ENCODE results near the gene NBDY. TPM values are rescaled to one million over a fixed set of nuclear protein-coding genes. Genes with fewer than 3 reads are reported as not detected.

NBDY gene
- total and polyA plus RNA-seq, 2 of the 13 experiments (the other 11 are each of a cell fraction or from before 2014, with no cell fraction given) = 1.4 to 1.7 TPM

GRCh38 chrX:56762707-56763555 is 33.9 kb downstream of the NBDY start:
- Histone ChIP-seq H3K79me2 (ENCODE audit: insufficient read depth, low read length) (no peaks in the 10 kb centered on the region), H3K4me2 (ENCODE audit: low read depth, low read length) (no peak overlapping the region), H3K9ac (ENCODE audit: insufficient read depth, low read depth, low read length) (no peak overlapping the region), H3K4me1 (ENCODE audit: insufficient read depth, low read length) (peaks cover 9% of the 10 kb centered on the region), H3K36me3 (replicated peaks in 1 of 2; ENCODE audit: control insufficient read depth in 1 of 2, insufficient read depth in 2 of 2, low read length in 2 of 2) (no peaks in the 10 kb centered on the region), H2AFZ (ENCODE audit: low read length) (no peak overlapping the region), H4K20me1 (ENCODE audit: insufficient read depth, low read length) (no peaks in the 10 kb centered on the region), H3K27me3 (ENCODE audit: control insufficient read depth in 1 of 2, insufficient read depth in 2 of 2, low read length in 2 of 2) (no peaks in the 10 kb centered on the region), H3K9me3 (ENCODE audit: low read length) (no peaks in the 10 kb centered on the region), H3K27ac (ENCODE audit: extremely low read length, insufficient read depth, low read length) (no peak overlapping the region), H3K4me3 (replicated peaks in 1 of 3; ENCODE audit: insufficient read depth in 1 of 3, low read depth in 2 of 3, low read length in 3 of 3) (no peak overlapping the region)
- in situ Hi-C loops (cut with HindIII; ENCODE audit: extremely low pct_ligation_motif_present, low pct_unique_long_range_greater_than_20kb) (no loop called here), intact Hi-C loops (cut with micrococcal nuclease; ENCODE audit: unreplicated experiment) (loop anchor here (10.0 kb wide), 1 partner anchor 392 kb away; no protein-coding TSS in a partner anchor)
- CTCF ChIA-PET (ENCODE audit: low intra/inter-chr PET ratio, low total read pairs) = no interaction called here
- FAIRE-seq (no peak), ATAC-seq (no peak), DNase-seq (ENCODE audit: low spot score) (no peak)
- 40% methylated on average over 1 of the region's 6 CpGs for WGBS (ENCODE audit: low lambda C conversion rate)
- POLR2A ChIA-PET = no interaction called here
- no TSS peak for BruUV-seq (replicated peaks)
- TF ChIP-seq FOXC1 (CRISPR knock-in tag; IDR thresholded peaks at IDR 0.05; ENCODE audit: borderline replicate concordance) = no peak
- no peak for TF ChIP-seq ZNF367 (CRISPR knock-in tag; IDR thresholded peaks at IDR 0.05; ENCODE audit: borderline replicate concordance)
- TF ChIP-seq IKZF4 (CRISPR knock-in tag; IDR thresholded peaks at IDR 0.05; ENCODE audit: borderline replicate concordance, low read depth, not compliant biosample characterization) = no peak
- TF ChIP-seq ZNF335 (CRISPR knock-in tag; IDR thresholded peaks at IDR 0.05) = no peak
- TF ChIP-seq, protein P1, sequence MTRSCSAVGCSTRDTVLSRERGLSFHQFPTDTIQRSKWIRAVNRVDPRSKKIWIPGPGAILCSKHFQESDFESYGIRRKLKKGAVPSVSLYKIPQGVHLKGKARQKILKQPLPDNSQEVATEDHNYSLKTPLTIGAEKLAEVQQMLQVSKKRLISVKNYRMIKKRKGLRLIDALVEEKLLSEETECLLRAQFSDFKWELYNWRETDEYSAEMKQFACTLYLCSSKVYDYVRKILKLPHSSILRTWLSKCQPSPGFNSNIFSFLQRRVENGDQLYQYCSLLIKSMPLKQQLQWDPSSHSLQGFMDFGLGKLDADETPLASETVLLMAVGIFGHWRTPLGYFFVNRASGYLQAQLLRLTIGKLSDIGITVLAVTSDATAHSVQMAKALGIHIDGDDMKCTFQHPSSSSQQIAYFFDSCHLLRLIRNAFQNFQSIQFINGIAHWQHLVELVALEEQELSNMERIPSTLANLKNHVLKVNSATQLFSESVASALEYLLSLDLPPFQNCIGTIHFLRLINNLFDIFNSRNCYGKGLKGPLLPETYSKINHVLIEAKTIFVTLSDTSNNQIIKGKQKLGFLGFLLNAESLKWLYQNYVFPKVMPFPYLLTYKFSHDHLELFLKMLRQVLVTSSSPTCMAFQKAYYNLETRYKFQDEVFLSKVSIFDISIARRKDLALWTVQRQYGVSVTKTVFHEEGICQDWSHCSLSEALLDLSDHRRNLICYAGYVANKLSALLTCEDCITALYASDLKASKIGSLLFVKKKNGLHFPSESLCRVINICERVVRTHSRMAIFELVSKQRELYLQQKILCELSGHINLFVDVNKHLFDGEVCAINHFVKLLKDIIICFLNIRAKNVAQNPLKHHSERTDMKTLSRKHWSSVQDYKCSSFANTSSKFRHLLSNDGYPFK (CRISPR knock-in tag; IDR thresholded peaks at IDR 0.05; ENCODE audit: borderline replicate concordance) = no peak
